Ishikawa (cell line): ENCODE data around the gene ARHGAP45.

Source experiments
- CEBPB ChIP-seq: IDR thresholded peaks from 2 replicates; pipeline ENCODE4 v1.6.1; 2012
- CREB1 ChIP-seq: IDR thresholded peaks from 2 replicates; pipeline ENCODE4 v1.6.1; 2012; ENCODE audit warnings: low read depth
- EGR1 ChIP-seq: IDR thresholded peaks from 2 replicates; pipeline ENCODE4 v1.6.1; 2012
- EP300 ChIP-seq: IDR thresholded peaks from 2 replicates; pipeline ENCODE4 v1.6.1; 2012; ENCODE audit warnings: borderline replicate concordance
- FOXM1 ChIP-seq: IDR thresholded peaks from 2 replicates; pipeline ENCODE4 v1.6.1; 2012; ENCODE audit warnings: low read depth, borderline replicate concordance
- NFIC ChIP-seq: IDR thresholded peaks from 2 replicates; pipeline ENCODE4 v1.6.1; 2012
- RAD21 ChIP-seq: IDR thresholded peaks from 2 replicates; pipeline ENCODE4 v1.6.1; 2012; ENCODE audit warnings: low read depth
- TAF1 ChIP-seq: IDR thresholded peaks from 2 replicates; pipeline ENCODE4 v1.6.1; 2012; ENCODE audit warnings: low read depth, mild to moderate bottlenecking
- TCF12 ChIP-seq: IDR thresholded peaks from 2 replicates; pipeline ENCODE4 v1.6.1; 2012; ENCODE audit warnings: low read depth
- TEAD4 ChIP-seq: IDR thresholded peaks from 2 replicates; pipeline ENCODE4 v1.6.1; 2012
- YY1 ChIP-seq: IDR thresholded peaks from 2 replicates; pipeline ENCODE4 v1.6.1; 2012; ENCODE audit warnings: low read depth
- ZBTB7A ChIP-seq: IDR thresholded peaks from 2 replicates; pipeline ENCODE4 v1.6.1; 2012; ENCODE audit warnings: low read depth
- TF ChIP-seq, protein P1 (sequence below): IDR thresholded peaks from 2 replicates; pipeline ENCODE4 v1.6.1; 2012
- TF ChIP-seq, protein P2 (sequence below): IDR thresholded peaks from 2 replicates; pipeline ENCODE4 v1.6.1; 2012

Gene ARHGAP45

DNA sequence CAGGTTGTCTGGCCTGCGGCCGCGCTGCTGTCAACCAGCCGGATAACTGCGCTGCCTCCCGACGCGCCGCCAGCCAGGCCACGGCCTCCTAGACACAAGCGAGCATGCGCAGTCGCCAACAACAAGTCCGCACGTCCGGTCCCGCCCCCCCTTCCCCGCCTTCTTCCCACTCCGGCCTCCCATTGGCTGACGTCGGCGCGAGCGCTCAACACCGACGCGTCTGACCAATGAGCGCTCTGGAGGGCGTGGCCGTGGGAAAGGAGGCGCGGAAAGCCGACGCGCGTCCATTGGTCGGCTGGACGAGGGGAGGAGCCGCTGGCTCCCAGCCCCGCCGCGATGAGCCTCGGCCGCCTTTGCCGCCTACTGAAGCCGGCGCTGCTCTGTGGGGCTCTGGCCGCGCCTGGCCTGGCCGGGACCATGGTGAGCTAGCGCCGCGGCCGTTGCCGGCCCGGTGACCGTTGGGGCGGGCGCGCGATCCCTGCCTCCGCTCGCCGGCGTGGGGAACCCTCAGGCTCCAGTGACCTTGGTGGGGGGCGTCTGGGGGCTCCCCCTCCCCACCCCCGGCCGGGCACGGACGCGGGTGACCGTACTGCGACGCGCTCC, 36.8 kb downstream of the ARHGAP45 start, which contains the start of gene GPX4:
TSS of gene GPX4 (plus strand) at position 287 of the 603 bp plus-strand sequence. CDS start at position 337, 50 bp downstream.
- TF ChIP-seq TAF1: peak; percentile 95; the same call in 1 of the 2 replicates
- TF ChIP-seq, protein P1, sequence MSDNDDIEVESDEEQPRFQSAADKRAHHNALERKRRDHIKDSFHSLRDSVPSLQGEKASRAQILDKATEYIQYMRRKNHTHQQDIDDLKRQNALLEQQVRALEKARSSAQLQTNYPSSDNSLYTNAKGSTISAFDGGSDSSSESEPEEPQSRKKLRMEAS: no peak; the same call in 1 of the 2 replicates
- TF ChIP-seq TEAD4: 0 out of 2 replicates have a peak, but pooled peaks have one; percentile 16
- TF ChIP-seq ZBTB7A: peak; percentile 96
- no peak for TF ChIP-seq EP300
- 0 out of 2 replicates have a peak, but pooled peaks have one; percentile 7 for TF ChIP-seq NFIC
- 0 out of 2 replicates have a peak, but pooled peaks have one; percentile 9 for TF ChIP-seq TCF12

DNA sequence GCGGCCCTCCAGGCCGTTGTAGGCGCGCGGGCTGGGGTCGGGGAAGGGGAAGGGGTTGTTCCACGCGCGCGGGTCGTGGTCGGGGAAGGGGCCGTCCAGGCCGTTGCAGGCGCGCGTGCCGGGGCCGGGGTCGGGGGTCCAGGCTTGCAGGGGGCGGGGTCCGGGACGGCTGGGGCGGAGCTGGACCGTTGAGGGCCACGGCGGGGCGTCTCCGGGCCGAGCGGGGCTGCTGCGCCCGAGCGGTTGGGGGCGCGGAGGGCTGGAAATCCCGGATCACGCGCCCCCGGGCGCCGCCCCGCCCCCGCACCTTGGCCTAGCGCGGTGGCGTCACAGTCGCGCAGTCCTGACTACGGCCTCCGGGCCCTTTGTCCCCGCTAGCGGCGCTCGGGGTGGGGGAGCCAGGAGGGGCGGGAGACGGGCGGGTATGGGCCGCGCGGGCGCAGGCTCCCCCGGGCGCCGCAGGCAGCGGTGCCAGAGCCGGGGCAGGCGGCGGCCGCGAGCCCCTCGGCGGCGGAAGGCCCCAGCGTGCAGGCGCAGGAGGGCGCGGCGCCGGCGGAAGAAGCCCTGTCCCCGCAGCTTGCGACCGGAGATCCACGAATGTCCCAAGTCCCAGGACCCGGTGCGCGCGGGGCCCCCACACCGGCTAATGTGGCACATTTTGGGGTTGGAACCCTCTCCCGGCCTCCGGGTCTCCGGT, 37.5 kb downstream of the ARHGAP45 start:
- TF ChIP-seq, protein P1: 0 out of 2 replicates have a peak, but pooled peaks have one; percentile 19
- TF ChIP-seq ZBTB7A (peak; percentile 89), TCF12 (peak; percentile 14; the same call in 1 of the 2 replicates), NFIC (no peak), CREB1 (peak; percentile 38; the same call in 1 of the 2 replicates), EGR1 (peak; percentile 92), TAF1 (no peak; the same call in 1 of the 2 replicates), CEBPB (no peak)
- TF ChIP-seq, protein P2, sequence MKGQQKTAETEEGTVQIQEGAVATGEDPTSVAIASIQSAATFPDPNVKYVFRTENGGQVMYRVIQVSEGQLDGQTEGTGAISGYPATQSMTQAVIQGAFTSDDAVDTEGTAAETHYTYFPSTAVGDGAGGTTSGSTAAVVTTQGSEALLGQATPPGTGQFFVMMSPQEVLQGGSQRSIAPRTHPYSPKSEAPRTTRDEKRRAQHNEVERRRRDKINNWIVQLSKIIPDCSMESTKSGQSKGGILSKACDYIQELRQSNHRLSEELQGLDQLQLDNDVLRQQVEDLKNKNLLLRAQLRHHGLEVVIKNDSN: peak; percentile 64

DNA sequence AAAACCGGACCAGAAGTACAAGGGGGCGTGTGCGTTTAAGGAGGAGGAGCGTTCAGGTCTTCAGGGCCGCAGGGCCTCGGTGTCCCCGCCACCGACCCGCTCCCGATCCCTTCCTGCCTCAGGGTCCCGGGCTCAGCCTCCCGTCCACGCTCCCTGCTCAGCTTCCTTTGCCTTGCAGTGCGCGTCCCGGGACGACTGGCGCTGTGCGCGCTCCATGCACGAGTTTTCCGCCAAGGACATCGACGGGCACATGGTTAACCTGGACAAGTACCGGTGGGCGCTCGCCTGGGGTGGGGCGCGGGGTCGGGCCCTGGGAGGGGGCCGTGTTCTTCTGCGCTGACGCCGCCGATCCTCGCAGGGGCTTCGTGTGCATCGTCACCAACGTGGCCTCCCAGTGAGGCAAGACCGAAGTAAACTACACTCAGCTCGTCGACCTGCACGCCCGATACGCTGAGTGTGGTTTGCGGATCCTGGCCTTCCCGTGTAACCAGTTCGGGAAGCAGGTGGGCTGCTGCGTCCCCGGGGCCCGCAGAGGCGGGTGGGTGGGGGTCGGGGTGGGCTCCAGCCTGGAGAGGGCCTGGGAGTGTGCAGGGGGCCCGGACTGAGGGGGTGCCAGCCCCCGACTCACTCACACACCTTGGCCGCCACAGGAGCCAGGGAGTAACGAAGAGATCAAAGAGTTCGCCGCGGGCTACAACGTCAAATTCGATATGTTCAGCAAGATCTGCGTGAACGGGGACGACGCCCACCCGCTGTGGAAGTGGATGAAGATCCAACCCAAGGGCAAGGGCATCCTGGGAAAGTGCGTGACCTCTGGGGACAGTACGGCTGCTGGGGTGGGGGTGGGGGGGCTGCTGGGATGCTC, 38.3 kb downstream of the ARHGAP45 start:
- TF ChIP-seq, protein P1: 0 out of 2 replicates have a peak, but pooled peaks have one; percentile 17
- TF ChIP-seq YY1 (no peak), EGR1 (no peak)

DNA sequence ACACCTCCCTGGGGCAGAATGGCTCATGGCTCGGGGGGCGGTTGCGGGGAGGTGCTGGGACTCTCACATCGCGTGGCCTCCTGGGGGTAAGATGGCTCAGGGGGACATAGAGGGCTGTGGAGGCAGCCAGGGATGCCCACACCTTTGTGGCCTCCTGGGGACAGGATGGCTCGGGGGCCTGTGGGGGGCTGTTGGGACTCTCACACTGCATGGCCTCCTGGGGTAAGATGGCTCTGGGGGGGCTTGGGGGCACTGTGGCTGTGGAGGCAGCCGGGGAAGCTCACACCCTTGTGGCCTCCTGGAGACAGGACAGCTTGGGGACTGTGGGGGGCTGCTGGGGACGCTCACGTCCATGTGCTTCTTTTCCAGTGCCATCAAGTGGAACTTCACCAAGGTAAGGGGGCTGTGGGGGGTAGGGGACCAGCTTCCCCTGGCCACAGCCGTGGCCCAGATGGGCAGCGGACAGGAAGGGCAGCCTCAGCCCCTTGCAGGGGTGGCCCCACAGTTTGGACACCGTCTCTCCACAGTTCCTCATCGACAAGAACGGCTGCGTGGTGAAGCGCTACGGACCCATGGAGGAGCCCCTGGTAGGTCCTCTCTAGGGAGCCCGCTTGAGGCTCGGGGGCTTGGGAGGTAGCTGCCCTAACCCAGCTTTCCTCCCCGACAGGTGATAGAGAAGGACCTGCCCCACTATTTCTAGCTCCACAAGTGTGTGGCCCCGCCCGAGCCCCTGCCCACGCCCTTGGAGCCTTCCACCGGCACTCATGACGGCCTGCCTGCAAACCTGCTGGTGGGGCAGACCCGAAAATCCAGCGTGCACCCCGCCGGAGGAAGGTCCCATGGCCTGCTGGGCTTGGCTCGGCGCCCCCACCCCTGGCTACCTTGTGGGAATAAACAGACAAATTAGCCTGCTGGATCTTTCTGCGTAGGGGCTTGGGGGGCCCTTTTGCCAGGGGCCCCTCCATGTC, 39.2 kb downstream of the ARHGAP45 start:
- TF ChIP-seq NFIC (no peak), TAF1 (no peak), EGR1 (no peak), RAD21 (no peak), ZBTB7A (no peak), EP300 (no peak), TEAD4 (no peak)
- TF ChIP-seq, protein P1: no peak
- TF ChIP-seq, protein P2: no peak

DNA sequence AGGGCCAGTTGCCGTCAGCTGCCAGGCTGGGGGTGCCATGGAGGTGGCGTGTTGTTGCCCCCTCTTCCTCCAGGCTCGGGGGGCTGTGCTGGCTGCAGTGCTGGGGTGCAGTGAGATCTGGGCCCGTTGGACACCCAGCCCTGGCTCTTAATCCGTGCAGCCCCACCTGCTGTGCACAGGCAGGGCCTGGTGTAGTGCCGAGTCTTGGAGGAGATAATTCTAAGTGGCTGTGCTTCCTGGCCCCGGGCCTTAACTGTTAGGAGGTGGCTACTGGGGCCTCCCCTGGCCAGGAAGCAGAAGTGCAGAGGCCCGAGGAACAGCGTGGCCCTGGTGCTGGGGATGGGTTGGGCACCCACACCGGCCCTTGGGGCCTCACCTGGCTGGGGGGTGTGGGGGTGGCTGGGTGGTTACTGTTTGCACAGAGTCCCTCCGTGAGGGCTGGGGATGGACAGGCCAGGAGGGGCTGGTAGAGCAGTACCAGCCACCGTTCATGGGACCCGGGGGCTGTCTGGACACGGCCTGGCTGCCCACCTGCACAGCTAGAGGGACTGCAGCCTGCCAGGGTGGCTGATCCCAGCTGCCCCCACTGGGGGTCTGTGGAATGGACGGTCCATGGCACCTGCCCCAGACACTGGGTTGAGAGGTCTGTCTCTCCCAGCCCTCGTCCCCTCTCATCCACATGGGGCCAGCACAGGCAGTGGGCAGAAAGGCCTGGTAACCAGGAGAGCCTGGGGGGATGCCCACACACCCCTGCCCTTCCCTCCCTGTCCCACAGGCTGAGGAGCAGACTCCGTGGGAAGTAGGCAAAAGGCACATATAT, 40.1 kb downstream of the ARHGAP45 start:
- TF ChIP-seq RAD21 (peak; percentile 17; the same call in 1 of the 2 replicates), ZBTB7A (no peak), TCF12 (no peak)

DNA sequence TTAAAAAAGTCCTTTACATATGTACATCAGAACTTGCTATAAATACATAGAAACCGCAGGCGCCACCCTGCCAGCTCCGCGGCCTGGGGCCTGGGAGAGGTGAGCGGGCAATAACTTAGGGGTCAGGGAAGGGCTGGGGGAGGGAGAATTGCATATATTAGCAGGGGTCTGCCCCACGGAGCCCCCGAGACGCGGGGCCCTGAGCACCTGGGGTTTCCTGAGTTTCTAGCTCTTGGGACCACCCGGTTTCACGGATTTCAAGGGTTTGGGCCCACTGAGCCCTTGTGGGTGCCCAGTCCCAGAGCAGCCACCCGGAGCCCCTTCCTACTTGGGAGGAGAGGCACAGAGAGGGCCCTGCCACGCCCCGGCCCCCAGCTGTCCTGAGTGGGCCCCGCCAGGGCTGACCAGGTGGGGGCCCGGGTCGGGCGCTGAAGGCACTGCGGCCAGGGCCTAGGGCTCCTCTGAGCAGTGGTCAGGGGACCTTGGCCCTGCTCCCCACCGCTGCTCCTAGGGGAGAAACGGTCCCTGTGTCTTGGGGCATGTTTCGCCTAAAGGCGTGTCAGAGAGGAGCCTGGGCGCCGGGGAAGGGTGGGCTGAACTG, 40.8 kb downstream of the ARHGAP45 start:
- no peak for TF ChIP-seq RAD21
- TF ChIP-seq, protein P1: no peak
- no peak for TF ChIP-seq EP300
- TF ChIP-seq, protein P2: no peak
- no peak for TF ChIP-seq YY1
- no peak for TF ChIP-seq TEAD4
- TF ChIP-seq CREB1: no peak
- no peak for TF ChIP-seq ZBTB7A
- no peak for TF ChIP-seq TAF1
- no peak for TF ChIP-seq NFIC
- TF ChIP-seq FOXM1: no peak
